ENCODE measurements around the gene HCN3. TPM values are rescaled to one million over a fixed set of nuclear protein-coding genes. Genes with fewer than 3 reads are reported as not detected.

HCN3 gene
- total RNA-seq, 4 donors from 2014 or later, result 1.7 to 2.7 (median 2.4) TPM

- DNase-seq (ENCODE audit: low spot score in 2 of 2), result no peak
- Histone ChIP-seq H3K9me3 (no peaks in the 10 kb centered on the region), H3K27ac (no peak overlapping the region), H3K4me3 (no peak overlapping the region), H3K4me1 (peaks cover 0 to 28% (median 3%) of the 10 kb centered on the region in 4 donors), H3K36me3 (peaks cover 0 to 46% (median 4%) of the 10 kb centered on the region in 3 donors), H3K27me3 (no peaks in the 10 kb centered on the region)
- 78 to 82% methylated on average over 5 of the region's 5 CpGs for WGBS, 2 donors
- TF ChIP-seq POLR2A (IDR thresholded peaks at IDR 0.05), result no peak
- TF ChIP-seq EP300 (IDR thresholded peaks at IDR 0.05), result no peak
- no peak for TF ChIP-seq CTCF (IDR thresholded peaks at IDR 0.05)
Measured at GRCh38 chr1:155236451-155236850, 40.8 kb upstream of the HCN3 start.

- peaks cover 0 to 44% (median 18%) of the 10 kb centered on the region in 4 donors for H3K4me1 ChIP-seq
Measured at GRCh38 chr1:155241069-155241679, 36.1 kb upstream of the HCN3 start.

GRCh38 chr1:155241841-155242264 lies 35.4 kb upstream of the HCN3 start:
- WGBS, 2 donors, result 52 to 71% methylated on average over 4 of the region's 4 CpGs

More at GRCh38 chr1:155241069-155241679, 36.1 kb upstream of the HCN3 start:
- H3K4me3 ChIP-seq, result peak overlapping the region in 2 of 4 donors; percentile 37 to 49
- DNase-seq (ENCODE audit: low spot score in 2 of 2), result peak; percentile 65 to 86
- H3K36me3 ChIP-seq, result peaks cover 0 to 34% (median 4%) of the 10 kb centered on the region in 3 donors
- H3K27ac ChIP-seq, result peak overlapping the region in 3 of 4 donors; percentile 22 to 64 (median 32)
- no peaks in the 10 kb centered on the region for H3K27me3 ChIP-seq
- TF ChIP-seq EP300 (IDR thresholded peaks at IDR 0.05), result peak; percentile 49 to 77
- no peak for TF ChIP-seq POLR2A (IDR thresholded peaks at IDR 0.05)
- TF ChIP-seq CTCF (IDR thresholded peaks at IDR 0.05), result no peak
- H3K9me3 ChIP-seq, result no peaks in the 10 kb centered on the region
- 14 to 18% methylated on average over 4 of the region's 4 CpGs for WGBS, 2 donors

DNA sequence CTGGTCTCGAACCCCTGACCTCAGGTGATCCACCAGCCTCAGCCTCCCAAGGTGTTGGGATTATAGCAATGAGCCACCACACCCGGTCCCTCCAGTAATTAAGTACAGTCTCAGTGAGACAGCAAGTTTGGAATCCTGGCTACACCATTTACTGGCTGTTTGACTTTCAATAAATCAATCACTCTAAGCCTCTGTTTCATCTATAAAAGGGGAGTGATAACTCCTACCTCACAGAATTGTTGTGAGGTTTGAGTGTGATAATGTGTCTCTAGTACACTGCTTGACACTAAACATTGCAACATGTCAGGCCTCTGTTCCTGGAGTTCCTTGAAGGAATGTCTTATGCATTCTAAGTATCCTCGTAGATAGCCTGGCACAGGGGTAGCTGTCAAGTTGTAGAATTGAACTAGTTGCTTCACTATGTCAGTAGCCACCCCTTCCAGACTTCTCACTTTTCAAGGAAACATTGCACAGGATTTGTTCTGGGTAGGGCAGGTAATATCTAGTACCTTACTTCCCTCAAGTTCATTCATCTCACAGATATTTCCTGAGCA lies 34.4 kb upstream of the HCN3 start:
- H3K4me3 ChIP-seq, result peak overlapping the region in 3 of 4 donors; percentile 49 to 70 (median 49)
- no peak for TF ChIP-seq CTCF (IDR thresholded peaks at IDR 0.05)
- TF ChIP-seq EP300 (IDR thresholded peaks at IDR 0.05), result no peak
- no peak for TF ChIP-seq POLR2A (IDR thresholded peaks at IDR 0.05)

More at GRCh38 chr1:155241841-155242264, 35.4 kb upstream of the HCN3 start:
- Histone ChIP-seq H3K27me3 (no peaks in the 10 kb centered on the region), H3K4me1 (peaks cover 0 to 44% (median 18%) of the 10 kb centered on the region in 4 donors), H3K9me3 (no peaks in the 10 kb centered on the region), H3K4me3 (no peak overlapping the region), H3K27ac (peak overlapping the region in 2 of 4 donors; percentile 32 to 38), H3K36me3 (peaks cover 0 to 31% (median 4%) of the 10 kb centered on the region in 3 donors)
- TF ChIP-seq EP300 (IDR thresholded peaks at IDR 0.05), result no peak
- peak in 1 of 5 experiments; percentile 16 for TF ChIP-seq CTCF (IDR thresholded peaks at IDR 0.05)
- no peak for TF ChIP-seq POLR2A (IDR thresholded peaks at IDR 0.05)
- DNase-seq (ENCODE audit: low spot score in 2 of 2), result no peak

More for the DNA sequence above, 34.4 kb upstream of the HCN3 start:
- Histone ChIP-seq H3K27ac (peak overlapping the region; percentile 89 to 93 (median 90)), H3K4me1 (peaks cover 0 to 44% (median 18%) of the 10 kb centered on the region in 4 donors), H3K36me3 (peaks cover 0 to 31% (median 2%) of the 10 kb centered on the region in 3 donors), H3K9me3 (no peaks in the 10 kb centered on the region), H3K27me3 (no peaks in the 10 kb centered on the region)
- no peak for DNase-seq (ENCODE audit: low spot score in 2 of 2)
- WGBS, 2 donors, result 71 to 85% methylated on average over 3 of the region's 3 CpGs

All from tibial nerve (tissue), 4 donors.